ENCODE measurements around the gene SCFD2. TPM values are rescaled to one million over a fixed set of nuclear protein-coding genes. Genes with fewer than 3 reads are reported as not detected.

SCFD2 gene
- total and polyA plus RNA-seq, 10 of the 15 experiments (the other 5 are each of a cell fraction or from before 2014, with no cell fraction given): 4.8 to 37.6 (median 24.9) TPM

GRCh38 chr4:53314252-53314651, 51.6 kb downstream of the SCFD2 start (continued):
- TF ChIP-seq ZBTB4 (CRISPR knock-in tag; IDR thresholded peaks at IDR 0.05) (no peak), EED (IDR thresholded peaks at IDR 0.05; ENCODE audit: low read depth) (no peak), RB1 (IDR thresholded peaks at IDR 0.05; ENCODE audit: borderline replicate concordance) (no peak), POLR2AphosphoS5 (IDR thresholded peaks at IDR 0.05; ENCODE audit: low read length) (no peak), PKNOX1 (IDR thresholded peaks at IDR 0.05) (no peak), STAT1 (conservative IDR thresholded peaks at IDR 0.05) (no peak), BCL11A (IDR thresholded peaks at IDR 0.05; ENCODE audit: low read depth, low read length) (no peak), FOXM1 (IDR thresholded peaks at IDR 0.05; ENCODE audit: low read depth, low read length) (no peak)

GRCh38 chr4:53313510-53313909, 52.4 kb downstream of the SCFD2 start:
- no peak for FAIRE-seq
- Histone ChIP-seq H3K4me1 (ENCODE audit: control insufficient read depth, insufficient read depth, low read length) (peaks cover 2% of the 10 kb centered on the region), H3K9me3 (replicated peaks; ENCODE audit: control insufficient read depth, insufficient read depth, low read length) (no peaks in the 10 kb centered on the region), H3K27me3 (replicated peaks in 1 of 2; ENCODE audit: control insufficient read depth in 2 of 2, insufficient read depth in 2 of 2, low read length in 1 of 2) (no peaks in the 10 kb centered on the region), H3K27ac (ENCODE audit: control insufficient read depth, insufficient read depth) (no peak overlapping the region), H3K4me2 (ENCODE audit: control insufficient read depth, insufficient read depth) (no peak overlapping the region), H4K20me1 (ENCODE audit: control insufficient read depth, insufficient read depth) (no peaks in the 10 kb centered on the region), H3K4me3 (no peak overlapping the region), H2AFZ (ENCODE audit: control insufficient read depth, low read depth, low read length) (no peak overlapping the region), H3K36me3 (ENCODE audit: control insufficient read depth in 2 of 2, insufficient read depth in 2 of 2, low read length in 1 of 2) (peaks cover 0 to 7% of the 10 kb centered on the region in 2 experiments; a peak in 3 of 4 replicates), H3K9ac (ENCODE audit: control insufficient read depth, insufficient read depth, low read length) (no peak overlapping the region), H3K79me2 (ENCODE audit: control insufficient read depth, insufficient read depth, low read length) (no peaks in the 10 kb centered on the region)
- no peak for DNase-seq (ENCODE audit: low read depth, low spot score)
- intact Hi-C loops (cut with micrococcal nuclease; ENCODE audit: unreplicated experiment) (no loop called here), in situ Hi-C loops (cut with MboI) (no loop called here)
- SMC1A ChIA-PET (ENCODE audit: uncharacterized antibody, unreplicated experiment): no interaction called here
- RAD21 ChIA-PET (ENCODE audit: unreplicated experiment): no interaction called here
- WGBS (ENCODE audit: insufficient coverage, insufficient replicate concordance, low lambda C conversion rate, missing lambda C conversion rate): 96% methylated on average over 3 of the region's 3 CpGs
- ATAC-seq: no peak
- POLR2A ChIA-PET: no interaction called here
- no TSS peak for BruUV-seq (replicated peaks)
- CTCF ChIA-PET: interaction anchor here (0.7 kb wide), 1 partner anchor 87 kb away, joined by 3 read pairs; no protein-coding TSS in a partner anchor
- no peak for TF ChIP-seq CBFB (IDR thresholded peaks at IDR 0.05; ENCODE audit: low read depth)
- no peak for TF ChIP-seq ZNF207 (IDR thresholded peaks at IDR 0.05; ENCODE audit: borderline replicate concordance)
- TF ChIP-seq NBN (IDR thresholded peaks at IDR 0.05): no peak
- no peak for TF ChIP-seq EED (IDR thresholded peaks at IDR 0.05; ENCODE audit: low read depth)
- no peak for TF ChIP-seq NFYA (IDR thresholded peaks at IDR 0.05; ENCODE audit: borderline replicate concordance, low read depth, low read length)
- TF ChIP-seq CHD2 (IDR thresholded peaks at IDR 0.05; ENCODE audit: borderline replicate concordance, low read depth, low read length): no peak
- TF ChIP-seq SUZ12 (IDR thresholded peaks at IDR 0.05; ENCODE audit: unreplicated experiment): no peak
- no peak for TF ChIP-seq MYB (IDR thresholded peaks at IDR 0.05; ENCODE audit: borderline replicate concordance, low read depth, low read length)
- TF ChIP-seq NFXL1 (IDR thresholded peaks at IDR 0.05; ENCODE audit: borderline replicate concordance): no peak
- TF ChIP-seq REST (IDR thresholded peaks at IDR 0.05; ENCODE audit: low read depth, low read length): no peak
